Measurements from ENCODE around the gene TMBIM1. TPM values are rescaled to one million over a fixed set of nuclear protein-coding genes. Genes with fewer than 3 reads are reported as not detected.

The TMBIM1 gene
- total and polyA plus RNA-seq, 9 donors: 80.6 to 259 (median 114) TPM

DNA sequence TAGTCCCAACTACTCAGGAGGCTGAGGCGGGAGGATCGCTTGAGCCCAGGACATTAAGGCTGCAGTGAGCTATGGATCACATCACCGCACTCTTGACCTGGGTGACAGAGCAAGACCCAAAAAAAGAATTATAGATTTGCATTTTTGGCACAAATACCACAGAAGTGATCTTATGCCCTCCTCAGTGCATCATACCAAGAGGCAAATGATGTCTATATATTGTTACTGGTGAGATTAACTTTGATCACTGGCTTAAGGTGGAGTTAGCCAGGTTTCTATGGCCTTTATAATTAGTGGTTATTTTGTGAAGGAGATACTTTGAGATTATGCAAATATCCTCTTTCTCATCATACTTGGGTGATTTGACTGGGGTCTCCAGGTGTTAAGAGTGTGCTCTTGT lies 42.2 kb upstream of the TMBIM1 start:
- no peaks in the 10 kb centered on the region for H3K27me3 ChIP-seq
- no peak for DNase-seq
- H3K9me3 ChIP-seq: no peaks in the 10 kb centered on the region
- intact Hi-C loops (cut with DNase I): no loop called here
- TF ChIP-seq POLR2A (IDR thresholded peaks at IDR 0.05): no peak
- no peak for TF ChIP-seq EP300 (IDR thresholded peaks at IDR 0.05)
- no peak for TF ChIP-seq CTCF (IDR thresholded peaks at IDR 0.05)
- H3K36me3 ChIP-seq: no peaks in the 10 kb centered on the region
- no peak overlapping the region for H3K4me3 ChIP-seq
- H3K27ac ChIP-seq: no peak overlapping the region
- 97 to 98% (median 97%) methylated on average over 3 of the region's 3 CpGs for WGBS, 3 donors
- H3K4me1 ChIP-seq (ENCODE audit: insufficient read depth): no peaks in the 10 kb centered on the region

DNA sequence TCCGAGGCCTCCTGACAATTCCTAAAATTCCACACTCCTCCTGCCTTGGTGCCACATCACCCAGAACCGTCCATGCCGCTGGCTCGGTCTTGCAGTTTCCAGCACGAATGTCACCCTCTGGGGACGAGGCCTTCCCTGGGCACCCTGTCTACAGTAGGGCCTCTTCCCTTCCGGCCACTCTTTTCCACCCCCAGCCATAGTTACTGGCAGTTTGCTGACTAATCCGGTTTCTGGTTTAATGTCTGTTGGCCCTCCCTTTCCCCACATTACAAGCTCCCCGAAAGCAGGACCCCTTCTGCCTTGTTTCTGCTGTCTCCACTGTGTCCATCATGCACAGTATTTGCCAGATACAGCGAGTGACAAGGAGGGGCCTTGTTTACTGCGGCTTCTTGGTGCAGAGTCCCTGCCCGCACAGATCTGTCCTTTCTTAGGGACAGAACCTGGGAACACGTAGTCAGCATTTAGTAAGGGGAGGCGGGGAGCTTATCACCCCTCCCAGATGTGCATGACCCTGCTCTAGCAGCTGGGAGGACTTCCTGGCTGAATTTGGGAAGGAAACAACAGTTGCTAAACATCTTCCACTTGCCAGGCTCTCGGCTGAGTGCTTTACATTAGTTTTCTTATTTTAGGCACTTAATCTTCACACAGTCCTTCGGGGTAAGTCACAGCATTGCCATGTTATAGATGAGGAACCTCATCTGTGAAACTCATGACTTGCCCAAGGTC lies 40.8 kb upstream of the TMBIM1 start:
- Histone ChIP-seq H3K9me3 (no peaks in the 10 kb centered on the region), H3K4me1 (ENCODE audit: insufficient read depth) (no peaks in the 10 kb centered on the region), H3K4me3 (no peak overlapping the region), H3K36me3 (no peaks in the 10 kb centered on the region), H3K27ac (no peak overlapping the region), H3K27me3 (no peaks in the 10 kb centered on the region)
- TF ChIP-seq EP300 (IDR thresholded peaks at IDR 0.05) (no peak), POLR2A (IDR thresholded peaks at IDR 0.05) (no peak), CTCF (IDR thresholded peaks at IDR 0.05) (no peak)
- intact Hi-C loops (cut with DNase I): no loop called here
- 64 to 71% (median 66%) methylated on average over 16 of the region's 16 CpGs for WGBS, 3 donors
- DNase-seq: no peak

GRCh38 chr2:218332288-218332687 lies 40.0 kb upstream of the TMBIM1 start:
- WGBS, 3 donors: 96 to 97% (median 96%) methylated on average over 1 of the region's 1 CpG
- no peak overlapping the region for H3K27ac ChIP-seq
- no peak for DNase-seq

GRCh38 chr2:218331745-218332144 lies 39.4 kb upstream of the TMBIM1 start:
- H3K27ac ChIP-seq: no peak overlapping the region
- no peak for DNase-seq
- TF ChIP-seq CTCF (IDR thresholded peaks at IDR 0.05) (no peak), POLR2A (IDR thresholded peaks at IDR 0.05) (no peak), EP300 (IDR thresholded peaks at IDR 0.05) (no peak)
- no peaks in the 10 kb centered on the region for H3K4me1 ChIP-seq (ENCODE audit: insufficient read depth)
- intact Hi-C loops (cut with DNase I): no loop called here
- WGBS, 3 donors: 90 to 95% (median 92%) methylated on average over 8 of the region's 8 CpGs
- H3K27me3 ChIP-seq: no peaks in the 10 kb centered on the region
- no peaks in the 10 kb centered on the region for H3K9me3 ChIP-seq
- no peak overlapping the region for H3K4me3 ChIP-seq
- H3K36me3 ChIP-seq: no peaks in the 10 kb centered on the region

More at GRCh38 chr2:218332288-218332687, 40.0 kb upstream of the TMBIM1 start:
- Histone ChIP-seq H3K4me3 (no peak overlapping the region), H3K9me3 (no peaks in the 10 kb centered on the region), H3K36me3 (no peaks in the 10 kb centered on the region), H3K27me3 (no peaks in the 10 kb centered on the region), H3K4me1 (ENCODE audit: insufficient read depth) (no peaks in the 10 kb centered on the region)
- TF ChIP-seq POLR2A (IDR thresholded peaks at IDR 0.05) (no peak), EP300 (IDR thresholded peaks at IDR 0.05) (no peak), CTCF (IDR thresholded peaks at IDR 0.05) (no peak)
- intact Hi-C loops (cut with DNase I): no loop called here
